Skin of body (tissue), 2 donors: Measurements from ENCODE around the gene PPP6R3. TPM values are rescaled to one million over a fixed set of nuclear protein-coding genes. Genes with fewer than 3 reads are reported as not detected.
"Not testable (repeated sequence)": the region's sequence is repeated elsewhere in the genome, so short reads cannot be mapped to it uniquely, and the experiment has no call there.

Source experiments
- DNase-seq: peaks from one replicate; lab custom pipeline; 2025; lab: John Stamatoyannopoulos, UW
- total RNA-seq: library from RNA; depleted of rRNA; stranded (reverse); fragments of >200 nt; gene quantifications from one replicate; pipeline ENCODE4 v1.2.3, GENCODE V29; 2014

Gene PPP6R3
- total RNA-seq, 1 donor from 2014 or later = 154 TPM

DNA sequence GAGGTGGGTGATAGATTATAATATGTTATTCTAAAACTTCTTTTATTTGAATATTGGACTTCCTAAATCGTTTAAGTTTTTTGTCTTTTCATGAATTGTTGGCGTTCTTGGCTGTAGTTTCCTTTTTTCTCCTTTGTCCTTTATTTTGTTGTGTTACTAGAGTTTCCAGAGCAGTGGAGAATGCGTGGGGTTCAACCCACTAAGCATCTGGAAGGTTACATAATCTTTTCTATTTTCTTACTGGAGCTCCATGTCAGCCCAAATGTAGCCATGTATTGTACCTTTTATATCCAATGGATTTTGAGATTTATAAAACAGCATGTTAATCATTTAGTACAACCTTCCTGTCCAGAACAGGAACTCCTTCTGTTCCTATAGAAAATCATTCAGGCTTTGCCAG, 63.2 kb downstream of the PPP6R3 start:
- no peak for DNase-seq

DNA sequence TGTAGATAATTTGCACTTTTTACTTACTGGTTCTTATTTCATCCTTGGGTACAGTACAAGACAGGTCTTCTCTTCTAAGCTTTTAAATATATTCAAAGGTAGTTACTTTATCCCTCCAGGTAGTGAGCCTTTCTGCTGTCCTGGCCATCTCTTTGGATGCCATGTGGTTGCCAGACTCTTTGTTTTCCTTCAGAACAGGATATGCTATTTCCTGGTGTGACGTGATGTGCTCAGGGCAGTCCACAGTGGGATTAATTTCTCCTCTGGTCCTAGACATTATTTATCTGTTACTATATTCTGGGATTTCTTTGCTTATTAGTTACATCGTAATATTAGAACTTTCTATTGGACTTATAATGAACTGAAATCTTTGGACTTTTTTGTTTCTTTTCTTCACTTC, 63.7 kb downstream of the PPP6R3 start:
- no peak for DNase-seq

DNA sequence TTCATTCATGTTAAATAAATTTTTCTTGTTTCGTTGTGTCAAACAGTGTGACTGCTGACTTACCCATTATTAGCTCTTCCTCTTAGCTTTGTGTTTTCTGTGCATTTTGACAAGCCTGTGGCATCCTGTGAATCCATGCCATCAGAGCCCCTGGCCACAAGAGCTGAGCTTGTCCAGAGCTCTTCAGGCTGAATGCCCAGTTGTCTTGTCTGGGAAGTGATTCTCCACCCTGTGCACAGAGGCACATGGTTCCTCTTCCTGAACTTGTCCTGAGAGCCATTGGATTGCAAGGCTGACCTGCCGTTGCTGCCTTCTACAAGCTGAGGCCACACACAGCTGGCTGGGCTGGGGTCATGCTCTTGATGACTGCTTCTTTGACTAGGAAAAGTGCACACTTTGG, 64.1 kb downstream of the PPP6R3 start:
- no peak for DNase-seq

DNA sequence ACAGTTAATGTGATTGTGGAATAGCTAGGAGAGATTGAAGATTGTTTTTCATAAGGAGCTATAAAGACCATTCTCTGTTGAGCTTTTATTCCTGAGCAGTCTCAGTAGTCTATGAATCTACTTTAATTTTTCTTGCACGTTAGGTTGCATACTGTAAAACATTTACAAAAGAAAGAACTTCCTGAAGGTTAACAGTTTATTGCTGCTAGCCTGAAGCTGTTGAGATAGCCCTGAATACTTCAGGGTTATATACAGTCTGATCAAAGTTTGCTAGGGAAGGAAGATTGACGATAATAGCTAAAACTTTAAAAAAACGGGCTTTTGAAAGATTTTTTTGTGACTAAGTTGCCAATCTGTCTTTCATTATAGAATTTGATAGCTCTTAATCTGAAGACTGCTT, 64.8 kb downstream of the PPP6R3 start:
- DNase-seq = no peak

DNA sequence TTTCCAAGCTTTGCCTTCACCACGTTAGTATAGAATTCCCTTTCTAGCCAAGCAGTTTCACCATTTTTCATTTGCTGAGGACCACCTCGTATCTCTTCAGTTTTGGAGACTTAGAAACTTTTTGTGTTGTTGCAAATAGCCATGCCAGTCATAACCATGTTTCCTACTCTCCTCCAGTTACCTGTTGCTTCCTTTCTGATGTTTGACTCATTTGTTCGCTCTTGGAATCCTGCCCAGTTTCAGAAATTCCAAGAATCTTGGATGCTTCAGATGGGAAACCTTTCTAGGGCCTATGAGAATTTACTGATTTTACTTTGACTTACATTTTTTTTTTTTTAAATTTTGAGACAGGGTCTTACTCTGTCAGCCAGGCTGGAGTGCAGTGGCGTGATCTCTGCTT, 65.4 kb downstream of the PPP6R3 start:
- no peak for DNase-seq

DNA sequence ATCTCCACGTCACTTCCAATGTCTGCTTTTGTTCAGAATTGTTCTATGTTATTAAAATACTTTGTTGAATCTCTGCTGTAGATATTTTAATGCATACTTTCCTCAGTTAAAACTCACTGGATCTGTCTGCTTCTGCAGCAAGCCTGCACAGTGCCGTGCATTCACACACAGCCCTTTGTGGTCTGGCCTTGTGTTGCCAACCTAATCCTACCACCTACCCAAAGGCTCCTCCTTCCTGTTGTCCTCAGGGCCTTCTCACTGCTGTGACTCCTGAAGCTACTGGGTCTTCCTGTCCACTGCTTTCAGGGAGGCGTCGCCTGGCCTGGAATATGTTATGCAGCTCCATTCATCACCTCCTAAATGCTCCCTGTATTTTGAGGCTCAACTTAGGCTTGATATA, 67.0 kb downstream of the PPP6R3 start:
- no peak for DNase-seq

DNA sequence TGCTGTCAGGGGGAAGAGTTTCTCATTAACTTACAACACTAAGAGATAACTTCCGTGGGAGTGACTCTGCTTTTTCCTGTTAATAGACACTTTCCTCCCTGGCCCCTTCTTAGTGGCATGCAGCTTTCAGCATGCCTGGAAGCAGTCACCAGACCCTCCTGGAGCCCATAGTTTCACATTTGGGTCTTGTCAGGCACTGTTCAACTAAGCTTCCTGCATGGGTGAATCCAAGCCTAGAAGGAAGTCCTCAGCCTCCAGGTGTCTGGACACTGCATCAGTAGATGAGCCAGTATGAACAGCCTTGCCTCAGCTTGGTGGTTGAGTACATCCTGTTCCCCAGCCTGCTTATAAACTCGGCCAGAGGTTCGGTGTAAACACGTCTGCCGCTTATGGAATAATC, 68.1 kb downstream of the PPP6R3 start:
- DNase-seq = no peak

DNA sequence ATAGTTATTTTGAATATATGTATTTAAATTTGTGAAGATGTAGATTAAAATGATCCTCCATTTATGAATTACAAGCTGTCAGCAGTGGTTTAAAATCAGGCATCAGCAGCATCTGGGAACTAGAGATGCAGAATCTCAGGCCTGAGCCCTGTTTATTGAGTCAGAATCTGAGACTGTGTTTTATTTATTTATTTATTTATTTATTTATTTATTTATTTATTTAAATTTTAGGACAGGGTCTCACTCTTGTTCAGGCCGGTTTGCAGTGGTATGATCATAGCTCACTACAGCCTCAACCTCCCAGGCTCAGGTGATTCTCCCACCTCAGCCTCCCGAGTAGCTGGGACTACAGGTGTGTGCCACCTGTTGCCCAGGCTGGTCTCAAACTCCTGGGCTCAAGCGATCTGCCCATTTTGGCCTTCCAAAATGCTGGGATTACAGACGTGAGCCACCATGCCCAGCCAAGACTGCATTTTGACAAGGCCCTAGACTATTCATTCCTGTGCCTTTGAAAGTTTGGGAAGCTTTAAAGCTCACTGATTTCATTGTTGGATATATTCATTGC, 70.7 kb downstream of the PPP6R3 start:
- no peak for DNase-seq

DNA sequence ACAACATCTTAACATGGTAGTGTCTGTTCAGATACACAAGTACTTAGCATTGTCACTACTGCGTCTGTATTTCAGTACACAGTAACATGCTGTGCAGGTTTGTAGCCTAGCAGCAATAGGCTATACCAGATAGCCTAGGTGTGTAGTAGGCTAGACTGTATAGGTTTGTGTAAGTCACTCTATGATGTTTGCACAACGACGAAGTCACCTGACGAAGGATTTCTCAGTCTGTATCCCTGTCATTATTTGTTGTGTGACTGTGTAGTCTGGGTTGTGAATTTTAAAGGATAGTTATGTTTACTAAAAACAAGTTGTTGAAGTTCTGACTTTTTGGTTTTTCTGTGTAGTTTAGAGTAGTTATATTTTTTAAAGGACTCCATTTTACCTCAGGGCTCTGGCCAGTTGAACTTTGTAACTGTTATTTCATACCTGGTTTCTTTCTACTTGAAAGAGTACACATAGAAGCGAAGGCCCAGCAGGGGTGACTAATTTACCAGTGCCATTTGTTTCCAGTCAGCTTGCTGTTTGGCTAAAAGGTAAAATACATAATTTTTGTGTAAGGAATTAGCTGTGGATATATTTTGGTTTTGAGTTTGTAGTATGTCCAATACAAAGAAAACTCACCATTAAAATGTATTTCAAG, 72.3 kb downstream of the PPP6R3 start:
- DNase-seq = no peak

DNA sequence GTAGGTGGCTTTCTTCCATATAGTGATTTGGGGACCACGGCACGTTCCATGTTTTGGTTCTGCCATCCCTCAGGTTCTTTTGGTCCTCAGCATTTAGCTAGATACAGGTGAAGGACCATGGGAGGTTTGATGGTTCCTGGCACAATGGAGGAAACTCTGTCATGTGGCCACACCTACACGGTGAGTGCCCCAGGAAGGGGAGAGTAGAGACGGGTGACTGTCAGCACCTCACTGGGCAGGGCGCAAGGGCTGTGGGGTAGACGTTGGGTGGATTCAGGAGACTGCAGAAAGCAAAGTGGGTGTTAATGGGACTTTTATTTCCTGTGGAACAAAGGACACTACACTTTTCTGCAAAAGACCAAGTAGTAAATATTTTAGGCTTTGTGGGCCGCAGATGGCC, 73.4 kb downstream of the PPP6R3 start:
- DNase-seq = no peak

DNA sequence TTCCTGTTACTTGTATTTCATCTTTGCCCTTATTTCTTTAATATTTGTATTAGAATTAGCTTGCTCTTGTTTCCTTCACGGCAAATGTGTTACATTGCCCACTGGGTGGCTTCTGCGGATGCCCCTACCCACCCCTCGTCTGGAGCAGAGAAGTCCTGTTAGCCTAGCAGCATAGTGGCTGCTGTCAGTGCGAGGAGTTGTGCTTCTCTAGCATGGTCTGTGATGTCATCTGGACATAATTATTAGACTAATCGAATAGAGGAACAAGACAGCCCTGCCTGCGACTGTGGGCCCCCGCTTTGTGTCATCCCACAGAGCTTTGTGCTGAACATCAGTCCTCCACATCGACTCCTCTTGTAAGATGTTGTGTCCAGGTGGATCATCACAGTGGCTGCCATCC, 74.5 kb downstream of the PPP6R3 start:
- no peak for DNase-seq

DNA sequence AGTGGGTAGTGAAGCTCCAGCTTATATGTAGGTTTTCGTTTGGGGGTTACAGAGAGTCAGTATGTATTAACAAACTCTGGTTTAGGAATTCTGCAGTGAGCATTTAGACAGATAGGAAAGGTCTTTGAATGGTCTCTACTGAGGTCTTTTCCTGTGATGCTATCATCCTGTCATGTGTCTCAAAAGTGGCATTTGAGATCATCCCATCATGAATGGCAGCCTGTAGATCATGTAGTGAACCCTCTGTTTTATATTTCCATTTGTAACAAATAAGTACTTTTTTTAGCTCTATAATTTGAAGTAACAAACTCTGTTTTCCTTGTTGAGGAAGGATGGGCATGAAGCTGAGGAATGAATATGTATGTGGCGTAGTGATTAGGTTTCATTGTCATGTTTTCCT, 76.2 kb downstream of the PPP6R3 start:
- DNase-seq = no peak

DNA sequence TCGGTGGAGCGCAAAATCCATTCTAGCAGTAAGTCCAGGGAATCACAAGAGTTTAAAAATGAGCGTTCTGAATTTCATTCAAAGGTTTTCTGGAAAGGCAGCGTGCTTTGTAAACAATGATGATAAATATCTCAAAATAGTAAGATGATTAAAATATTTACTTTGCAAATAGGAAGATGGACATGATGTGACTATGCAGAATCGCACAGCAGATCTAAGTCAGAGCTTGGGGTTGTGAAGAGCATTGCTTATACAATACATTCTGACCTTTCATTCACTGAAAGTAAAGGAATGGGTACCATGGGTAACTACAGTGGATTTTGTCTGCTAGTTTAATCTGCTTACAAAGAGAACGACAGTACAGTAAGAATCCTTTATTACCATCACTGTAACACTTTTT, 77.5 kb downstream of the PPP6R3 start:
- no peak for DNase-seq

DNA sequence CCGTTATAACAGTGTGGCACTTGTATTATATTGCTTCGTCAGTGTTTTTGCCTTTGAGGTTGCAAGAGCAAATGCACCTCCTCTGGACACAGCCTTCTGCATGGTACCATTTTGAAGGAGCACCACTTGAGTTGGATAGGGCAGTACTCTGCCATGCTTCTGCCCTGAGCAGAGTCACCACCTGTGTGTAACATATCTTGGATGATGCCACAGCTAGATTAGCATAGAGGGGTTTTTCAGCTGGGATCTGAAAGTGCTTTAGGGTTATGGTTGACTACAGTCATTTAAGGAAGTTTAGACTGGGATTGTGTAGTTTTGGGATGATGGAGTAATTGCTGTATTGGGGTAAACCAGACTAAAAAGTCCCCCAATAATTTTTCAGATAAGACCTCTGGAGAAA, 78.8 kb downstream of the PPP6R3 start:
- no peak for DNase-seq

DNA sequence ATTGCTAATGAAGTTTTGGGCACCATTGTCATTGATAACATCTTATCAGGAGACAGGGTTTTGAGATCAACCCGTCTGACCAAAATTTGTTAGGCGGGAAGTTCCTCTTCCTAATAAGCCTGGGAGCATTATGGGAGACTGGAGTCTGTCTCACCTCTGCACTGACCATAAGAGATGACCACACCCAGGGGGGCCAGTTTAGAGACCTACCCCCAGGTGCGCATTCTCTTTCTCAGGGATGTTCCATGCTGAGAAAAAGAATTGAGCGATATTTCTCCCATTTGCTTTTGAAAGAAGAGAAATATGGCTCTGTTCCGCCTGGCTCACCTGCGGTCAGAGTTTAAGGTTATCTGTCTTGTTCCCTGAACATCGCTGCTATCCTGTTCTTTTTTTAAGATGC, 80.0 kb downstream of the PPP6R3 start:
- not testable (repeated sequence) for DNase-seq

DNA sequence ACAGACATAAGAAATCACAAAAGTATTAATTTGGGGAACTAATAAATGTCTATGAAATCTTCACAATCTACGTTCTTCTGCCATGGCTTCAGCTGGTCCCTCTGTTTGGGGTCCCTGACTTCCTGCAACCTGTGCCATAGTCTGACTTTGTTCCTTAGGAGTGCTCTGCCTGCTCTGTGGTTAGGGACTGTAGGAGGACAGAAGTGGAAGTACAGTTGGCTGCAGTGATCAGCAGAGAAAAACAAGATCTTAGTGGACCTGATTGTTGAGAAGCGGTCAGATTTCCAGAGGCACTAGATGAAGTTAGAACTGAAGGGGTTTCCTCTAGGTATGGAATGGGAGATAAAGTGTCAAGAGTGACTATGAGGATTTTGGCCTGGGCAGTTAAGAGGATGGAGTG, 80.6 kb downstream of the PPP6R3 start:
- DNase-seq = no peak

DNA sequence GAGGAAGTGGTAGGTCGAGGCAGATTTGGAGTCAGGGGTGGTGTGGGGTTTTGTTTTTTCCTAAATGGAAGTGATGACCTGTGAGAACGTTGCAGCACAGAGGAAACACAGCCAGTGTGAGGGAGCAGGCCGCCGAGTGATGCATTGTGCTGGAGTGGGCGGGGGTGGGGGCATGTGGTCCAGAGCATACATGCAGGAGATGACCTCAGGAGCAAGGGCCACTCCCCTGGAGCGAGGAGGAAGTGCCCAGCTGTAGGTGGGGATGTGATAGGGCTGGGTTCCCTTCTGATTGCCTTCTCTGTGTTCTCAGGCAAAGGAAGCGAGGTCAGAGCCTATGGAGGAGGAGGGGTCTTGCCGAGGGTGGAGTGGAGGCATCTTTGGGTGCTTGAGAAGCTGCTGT, 81.4 kb downstream of the PPP6R3 start:
- no peak for DNase-seq

DNA sequence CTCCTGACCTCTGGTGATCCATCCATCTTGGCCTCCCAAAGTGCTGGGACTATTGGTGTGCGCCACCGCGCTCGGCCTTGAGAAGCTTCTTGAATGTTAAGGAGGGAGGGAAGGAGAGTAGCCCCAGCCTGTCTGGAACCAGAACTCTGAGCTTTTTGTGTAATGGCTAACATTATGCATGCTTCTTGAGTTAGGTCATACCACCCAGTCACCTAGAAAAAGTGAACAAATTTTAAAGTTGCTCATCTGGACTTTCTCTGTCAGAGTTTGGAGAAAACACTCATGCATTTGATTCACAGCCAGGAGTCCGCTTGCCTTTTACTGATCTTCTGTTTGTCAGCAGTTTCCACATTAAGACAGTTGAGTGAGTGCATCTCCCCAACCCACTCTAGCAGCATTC, 82.1 kb downstream of the PPP6R3 start:
- DNase-seq = no peak

DNA sequence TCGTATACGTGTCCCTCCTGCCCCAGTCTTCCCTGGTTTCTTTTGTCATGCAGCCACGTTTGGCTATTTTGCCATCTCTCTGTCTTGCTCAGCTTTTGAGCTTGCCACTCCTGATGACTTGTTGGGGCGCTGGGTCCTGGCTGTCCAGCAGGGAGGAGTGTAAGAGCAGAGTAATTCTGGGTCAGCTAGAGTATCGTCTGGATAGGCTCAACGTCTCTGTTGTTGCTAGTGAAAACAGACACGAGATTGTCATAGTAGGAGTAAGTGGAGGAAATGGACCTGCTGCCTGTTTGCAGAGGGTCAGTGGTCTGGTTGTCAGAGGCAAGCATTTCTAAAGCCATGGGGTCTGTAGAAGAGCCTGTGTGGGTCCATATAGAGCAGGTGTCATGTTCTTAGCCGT, 83.0 kb downstream of the PPP6R3 start:
- no peak for DNase-seq

DNA sequence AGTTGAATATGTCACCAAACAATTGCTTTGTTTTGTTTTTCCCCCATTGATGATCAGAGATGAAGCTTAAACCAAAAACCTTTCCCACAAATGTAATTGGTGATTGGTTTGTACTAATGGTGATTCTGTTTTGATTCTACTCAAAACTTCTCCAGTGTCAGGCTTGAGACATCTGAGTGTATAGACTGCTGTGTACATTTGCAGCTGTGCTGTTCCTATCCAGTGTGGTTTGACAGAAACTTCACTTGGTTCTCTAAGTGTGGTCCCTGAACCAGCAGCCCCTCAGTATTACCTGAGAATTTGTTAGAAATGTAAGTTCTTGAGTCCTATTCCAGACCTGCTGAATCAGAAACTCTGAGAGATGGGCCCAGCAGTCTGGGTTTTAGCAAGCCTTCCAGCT, 84.8 kb downstream of the PPP6R3 start:
- no peak for DNase-seq

DNA sequence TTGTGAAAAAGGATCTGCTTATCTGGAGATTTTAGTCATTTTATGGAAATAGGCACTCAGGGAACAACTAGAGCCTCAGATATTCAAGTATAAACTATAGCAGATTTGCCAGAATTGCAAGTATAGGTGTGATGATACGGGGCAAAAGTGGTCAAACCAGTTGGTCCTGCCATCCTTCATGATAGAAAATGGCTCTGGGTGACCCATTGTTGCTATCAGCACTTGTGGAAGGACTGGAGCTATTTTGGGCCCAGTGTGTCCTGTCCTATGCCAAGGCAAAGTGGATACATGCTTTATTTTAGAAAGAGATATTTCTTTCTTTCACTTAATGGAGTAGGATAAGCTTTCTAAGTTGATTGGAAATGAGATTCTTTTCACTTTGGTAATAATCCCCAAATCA, 85.2 kb downstream of the PPP6R3 start:
- no peak for DNase-seq

DNA sequence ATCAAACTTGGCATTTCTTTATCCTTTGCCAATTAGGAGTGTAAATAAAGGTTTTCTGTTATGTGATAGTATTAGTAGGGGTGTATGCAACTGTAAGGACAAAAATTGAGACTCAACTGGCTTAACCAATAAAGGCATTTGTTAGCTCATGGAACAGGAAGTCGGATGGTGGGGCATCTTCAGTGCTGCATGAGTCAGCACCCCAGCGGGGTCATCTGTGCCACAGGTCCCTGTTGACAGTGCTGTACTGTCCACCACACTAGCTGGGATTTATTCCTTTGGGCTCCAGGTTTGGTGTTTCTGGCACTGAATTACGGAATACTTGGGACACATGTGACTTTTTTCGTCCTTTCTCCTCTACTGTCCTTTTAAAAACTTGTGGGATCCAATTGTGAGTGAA, 86.0 kb downstream of the PPP6R3 start:
- DNase-seq = no peak

DNA sequence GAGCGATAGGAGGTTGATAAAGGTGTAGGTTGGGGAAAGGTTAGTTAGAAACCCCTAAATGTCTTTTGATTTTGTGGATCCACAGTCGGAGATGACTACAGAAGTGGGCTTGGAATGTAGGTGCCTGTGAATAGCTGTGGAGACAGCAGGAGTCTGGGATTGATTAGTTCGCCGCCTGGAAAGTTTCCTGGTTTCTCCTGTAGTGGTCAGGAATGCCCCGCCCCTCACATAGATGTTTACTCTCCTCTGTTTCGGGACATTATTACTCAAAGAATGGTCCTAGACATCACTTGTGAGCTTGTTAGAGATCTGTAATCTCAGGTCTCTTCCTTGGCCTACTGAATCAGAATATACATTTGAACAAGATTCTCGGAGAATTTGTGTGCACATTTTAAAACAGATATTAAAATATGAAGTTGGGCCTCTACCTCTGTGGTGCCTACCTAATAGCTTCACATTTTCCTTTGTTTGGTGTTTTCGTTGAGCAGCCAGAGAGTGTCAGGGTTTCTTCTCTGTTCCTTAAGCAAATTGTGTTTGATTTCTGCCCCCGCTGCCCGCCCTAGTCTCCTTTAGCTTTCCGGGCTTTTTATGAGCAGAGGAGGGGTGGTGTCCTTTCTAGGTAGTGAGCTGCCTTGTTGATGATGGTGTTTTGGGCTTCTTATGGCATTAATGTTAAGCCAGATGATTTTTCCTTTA, 89.4 kb downstream of the PPP6R3 start:
- no peak for DNase-seq
